Measurements from ENCODE around the gene KCNQ1.

GRCh38 chr11:2838676-2839294 lies 394.0 kb downstream of the KCNQ1 start:
- TF ChIP-seq CTCF (conservative IDR thresholded peaks at IDR 0.05) = no peak
- TF ChIP-seq EZH2 (IDR thresholded peaks at IDR 0.05; ENCODE audit: low read depth) = no peak
